GM12878 (cell line): ENCODE data around the gene TROAP. TPM values are rescaled to one million over a fixed set of nuclear protein-coding genes. Genes with fewer than 3 reads are reported as not detected.

ENCODE experiments used
- CREB1 ChIP-seq: IDR thresholded peaks from 2 replicates; pipeline ENCODE4 v1.6.1; 2012; ENCODE audit warnings: low read depth, mild to moderate bottlenecking, inconsistent platforms
- IKZF2 ChIP-seq, 2 experiments: fragments of 450-650 bp; IDR thresholded peaks; 2 replicates each; pipeline ENCODE4 v1.6.1; 2017; ENCODE audit warnings: mild to moderate bottlenecking in 2 of 2, moderate library complexity in 2 of 2
- IRF4 ChIP-seq: IDR thresholded peaks from 2 replicates; pipeline ENCODE4 v1.6.1; 2011; ENCODE audit warnings: low read depth, low read length
- MEF2B ChIP-seq: fragments of 450-650 bp; IDR thresholded peaks from 2 replicates; pipeline ENCODE4 v1.6.1; 2018; ENCODE audit warnings: mild to moderate bottlenecking, moderate library complexity; ENCODE audit not compliant: partially characterized antibody, poor library complexity, severe bottlenecking
- PML ChIP-seq: IDR thresholded peaks from 2 replicates; pipeline ENCODE4 v1.6.1; 2012; ENCODE audit warnings: low read length, inconsistent platforms
- STAT3 ChIP-seq: IDR thresholded peaks from 2 replicates; pipeline ENCODE4 v1.6.1; 2011; ENCODE audit warnings: low read depth, low read length, improper control_type of control experiment
- polyA plus RNA-seq, 11 experiments: library from polyadenylated mRNA; depleted of rRNA in 4 of 11; unstranded in 6 of 11; stranded (reverse) in 5 of 11; fragments of >200 nt; fragmentation: Nextera tagmentation in 4 of 11; fragmentation: Illumina TruSeq in 1 of 11; extraction: Ambion mirVana in 4 of 11; extraction: Trizol in 1 of 11; gene quantifications; 1 replicate in 1 of 11; 2 replicates in 10 of 11; pipeline versions ENCODE4 v1.2.1 to v1.2.3, GENCODE V29; 2011 to 2016; ENCODE audit warnings: inconsistent platforms in 2 of 11, missing spikeins in 2 of 11, low read depth in 1 of 11
- total RNA-seq, 4 experiments: library from RNA; depleted of rRNA in 3 of 4; stranded (reverse); fragments of >200 nt in 3 of 4; fragmentation: Illumina TruSeq in 1 of 4; extraction: Trizol in 1 of 4; gene quantifications; 2 replicates each; pipeline versions ENCODE4 v1.2.1 to v1.2.3, GENCODE V29; 2013 to 2021
- TF ChIP-seq, protein P1 (sequence below), 3 experiments: IDR thresholded peaks in 2 of 3; conservative IDR thresholded peaks in 1 of 3; 2 replicates each; pipeline ENCODE4 v1.5.1; 2011; ENCODE audit warnings: low read depth in 3 of 3, low read length in 3 of 3, mild to moderate bottlenecking in 3 of 3, control low read depth in 2 of 3, moderate library complexity in 2 of 3, inconsistent platforms in 1 of 3, mixed read lengths in 1 of 3; ENCODE audit not compliant: control insufficient read depth in 2 of 3, insufficient read depth in 1 of 3; ENCODE audit errors: extremely low read depth in 1 of 3
- TF ChIP-seq, protein P2 (sequence below): IDR thresholded peaks from 2 replicates; pipeline ENCODE4 v1.6.1; 2012; ENCODE audit warnings: low read depth, low read length, improper control_type of control experiment
- TF ChIP-seq, protein P3 (sequence below): fragments of 150-350 bp; IDR thresholded peaks from 2 replicates; pipeline ENCODE4 v1.6.1; 2016; ENCODE audit warnings: low read depth, low read length
- TF ChIP-seq, protein P4 (sequence below): IDR thresholded peaks from 2 replicates; pipeline ENCODE4 v1.6.1; 2011; ENCODE audit warnings: low read depth, mild to moderate bottlenecking, low read length, moderate library complexity, borderline replicate concordance; ENCODE audit errors: extremely low read depth
- TF ChIP-seq, protein P5 (sequence below): IDR thresholded peaks from 2 replicates; pipeline ENCODE4 v1.6.1; 2012; ENCODE audit warnings: low read length, inconsistent platforms
- TF ChIP-seq, protein P6 (sequence below): IDR thresholded peaks from 2 replicates; pipeline ENCODE4 v1.6.1; 2011; ENCODE audit warnings: mild to moderate bottlenecking, low read depth, low read length, moderate library complexity; ENCODE audit not compliant: insufficient replicate concordance
- TF ChIP-seq, protein P7 (sequence below): fragments of 450-650 bp; IDR thresholded peaks from 2 replicates; pipeline ENCODE4 v1.6.1; 2017; ENCODE audit warnings: antibody characterized with exemption, mild to moderate bottlenecking, moderate library complexity
- TF ChIP-seq, protein P8 (sequence below): fragments of 450-650 bp; IDR thresholded peaks from 2 replicates; pipeline ENCODE4 v1.6.1; 2017; ENCODE audit warnings: low read depth, mild to moderate bottlenecking, moderate library complexity

TROAP gene
- total and polyA plus RNA-seq, 10 of the 15 experiments (the other 5 are each of a cell fraction or from before 2014, with no cell fraction given), result 26.8 to 93.7 (median 52.6) TPM

DNA sequence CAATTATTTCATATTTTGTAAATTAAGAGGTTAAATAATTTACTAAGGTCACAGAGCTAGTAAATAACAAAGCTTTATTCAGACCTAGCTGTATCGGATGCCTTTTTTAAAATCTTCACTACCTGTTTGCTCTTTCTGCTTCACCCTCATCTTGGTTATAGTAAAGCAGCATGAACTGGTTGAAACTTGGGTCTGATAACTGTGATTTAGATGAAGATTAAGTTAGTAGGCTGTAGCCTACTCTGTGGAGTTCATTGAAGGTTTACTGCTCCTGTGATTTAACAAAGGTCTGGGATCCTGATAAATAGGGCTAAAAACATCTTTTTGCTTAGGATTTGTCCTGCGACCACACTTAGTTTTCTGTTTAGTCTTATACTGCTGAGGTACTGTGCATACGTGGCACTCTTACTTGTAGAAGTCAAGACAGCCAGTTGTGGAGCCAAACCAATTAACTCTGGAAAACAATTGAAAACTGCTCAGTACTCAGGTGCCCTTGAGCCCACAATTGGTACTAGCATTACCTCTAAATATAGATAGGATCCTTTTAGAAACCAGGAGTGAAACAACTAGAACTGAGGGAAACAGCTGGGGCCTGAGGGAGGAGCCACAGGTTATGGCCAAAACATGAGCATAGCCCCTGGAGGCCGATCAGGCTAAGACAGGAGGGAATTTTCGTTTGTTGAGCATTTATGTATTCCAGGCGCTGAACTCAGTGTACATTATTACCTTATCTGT, 46.5 kb downstream of the TROAP start (continued):
- TF ChIP-seq, protein P1, sequence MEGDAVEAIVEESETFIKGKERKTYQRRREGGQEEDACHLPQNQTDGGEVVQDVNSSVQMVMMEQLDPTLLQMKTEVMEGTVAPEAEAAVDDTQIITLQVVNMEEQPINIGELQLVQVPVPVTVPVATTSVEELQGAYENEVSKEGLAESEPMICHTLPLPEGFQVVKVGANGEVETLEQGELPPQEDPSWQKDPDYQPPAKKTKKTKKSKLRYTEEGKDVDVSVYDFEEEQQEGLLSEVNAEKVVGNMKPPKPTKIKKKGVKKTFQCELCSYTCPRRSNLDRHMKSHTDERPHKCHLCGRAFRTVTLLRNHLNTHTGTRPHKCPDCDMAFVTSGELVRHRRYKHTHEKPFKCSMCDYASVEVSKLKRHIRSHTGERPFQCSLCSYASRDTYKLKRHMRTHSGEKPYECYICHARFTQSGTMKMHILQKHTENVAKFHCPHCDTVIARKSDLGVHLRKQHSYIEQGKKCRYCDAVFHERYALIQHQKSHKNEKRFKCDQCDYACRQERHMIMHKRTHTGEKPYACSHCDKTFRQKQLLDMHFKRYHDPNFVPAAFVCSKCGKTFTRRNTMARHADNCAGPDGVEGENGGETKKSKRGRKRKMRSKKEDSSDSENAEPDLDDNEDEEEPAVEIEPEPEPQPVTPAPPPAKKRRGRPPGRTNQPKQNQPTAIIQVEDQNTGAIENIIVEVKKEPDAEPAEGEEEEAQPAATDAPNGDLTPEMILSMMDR (IDR thresholded peaks at IDR 0.05 in 2 of 3, conservative IDR thresholded peaks at IDR 0.05 in 1 of 3; ENCODE audit: control insufficient read depth in 2 of 3, extremely low read depth in 1 of 3, insufficient read depth in 1 of 3, low read depth in 3 of 3, low read length in 3 of 3), result peak; percentile 36 to 65 (median 54)
- TF ChIP-seq, protein P2, sequence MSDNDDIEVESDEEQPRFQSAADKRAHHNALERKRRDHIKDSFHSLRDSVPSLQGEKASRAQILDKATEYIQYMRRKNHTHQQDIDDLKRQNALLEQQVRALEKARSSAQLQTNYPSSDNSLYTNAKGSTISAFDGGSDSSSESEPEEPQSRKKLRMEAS, result no peak
- TF ChIP-seq PML (no peak), IRF4 (0 out of 2 replicates have a peak, but pooled peaks have one; percentile 45), MEF2B (peak; percentile 63), IKZF2 (IDR thresholded peaks at IDR 0.05) (peak; percentile 79 to 81), STAT3 (no peak), CREB1 (peak; percentile 12; the same call in 1 of the 2 replicates)
- TF ChIP-seq, protein P3, sequence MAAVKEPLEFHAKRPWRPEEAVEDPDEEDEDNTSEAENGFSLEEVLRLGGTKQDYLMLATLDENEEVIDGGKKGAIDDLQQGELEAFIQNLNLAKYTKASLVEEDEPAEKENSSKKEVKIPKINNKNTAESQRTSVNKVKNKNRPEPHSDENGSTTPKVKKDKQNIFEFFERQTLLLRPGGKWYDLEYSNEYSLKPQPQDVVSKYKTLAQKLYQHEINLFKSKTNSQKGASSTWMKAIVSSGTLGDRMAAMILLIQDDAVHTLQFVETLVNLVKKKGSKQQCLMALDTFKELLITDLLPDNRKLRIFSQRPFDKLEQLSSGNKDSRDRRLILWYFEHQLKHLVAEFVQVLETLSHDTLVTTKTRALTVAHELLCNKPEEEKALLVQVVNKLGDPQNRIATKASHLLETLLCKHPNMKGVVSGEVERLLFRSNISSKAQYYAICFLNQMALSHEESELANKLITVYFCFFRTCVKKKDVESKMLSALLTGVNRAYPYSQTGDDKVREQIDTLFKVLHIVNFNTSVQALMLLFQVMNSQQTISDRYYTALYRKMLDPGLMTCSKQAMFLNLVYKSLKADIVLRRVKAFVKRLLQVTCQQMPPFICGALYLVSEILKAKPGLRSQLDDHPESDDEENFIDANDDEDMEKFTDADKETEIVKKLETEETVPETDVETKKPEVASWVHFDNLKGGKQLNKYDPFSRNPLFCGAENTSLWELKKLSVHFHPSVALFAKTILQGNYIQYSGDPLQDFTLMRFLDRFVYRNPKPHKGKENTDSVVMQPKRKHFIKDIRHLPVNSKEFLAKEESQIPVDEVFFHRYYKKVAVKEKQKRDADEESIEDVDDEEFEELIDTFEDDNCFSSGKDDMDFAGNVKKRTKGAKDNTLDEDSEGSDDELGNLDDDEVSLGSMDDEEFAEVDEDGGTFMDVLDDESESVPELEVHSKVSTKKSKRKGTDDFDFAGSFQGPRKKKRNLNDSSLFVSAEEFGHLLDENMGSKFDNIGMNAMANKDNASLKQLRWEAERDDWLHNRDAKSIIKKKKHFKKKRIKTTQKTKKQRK, result no peak
- TF ChIP-seq, protein P4, sequence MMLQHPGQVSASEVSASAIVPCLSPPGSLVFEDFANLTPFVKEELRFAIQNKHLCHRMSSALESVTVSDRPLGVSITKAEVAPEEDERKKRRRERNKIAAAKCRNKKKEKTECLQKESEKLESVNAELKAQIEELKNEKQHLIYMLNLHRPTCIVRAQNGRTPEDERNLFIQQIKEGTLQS, result no peak
- TF ChIP-seq, protein P5, sequence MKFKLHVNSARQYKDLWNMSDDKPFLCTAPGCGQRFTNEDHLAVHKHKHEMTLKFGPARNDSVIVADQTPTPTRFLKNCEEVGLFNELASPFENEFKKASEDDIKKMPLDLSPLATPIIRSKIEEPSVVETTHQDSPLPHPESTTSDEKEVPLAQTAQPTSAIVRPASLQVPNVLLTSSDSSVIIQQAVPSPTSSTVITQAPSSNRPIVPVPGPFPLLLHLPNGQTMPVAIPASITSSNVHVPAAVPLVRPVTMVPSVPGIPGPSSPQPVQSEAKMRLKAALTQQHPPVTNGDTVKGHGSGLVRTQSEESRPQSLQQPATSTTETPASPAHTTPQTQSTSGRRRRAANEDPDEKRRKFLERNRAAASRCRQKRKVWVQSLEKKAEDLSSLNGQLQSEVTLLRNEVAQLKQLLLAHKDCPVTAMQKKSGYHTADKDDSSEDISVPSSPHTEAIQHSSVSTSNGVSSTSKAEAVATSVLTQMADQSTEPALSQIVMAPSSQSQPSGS, result peak; percentile 46; the same call in 1 of the 2 replicates
- TF ChIP-seq, protein P6, sequence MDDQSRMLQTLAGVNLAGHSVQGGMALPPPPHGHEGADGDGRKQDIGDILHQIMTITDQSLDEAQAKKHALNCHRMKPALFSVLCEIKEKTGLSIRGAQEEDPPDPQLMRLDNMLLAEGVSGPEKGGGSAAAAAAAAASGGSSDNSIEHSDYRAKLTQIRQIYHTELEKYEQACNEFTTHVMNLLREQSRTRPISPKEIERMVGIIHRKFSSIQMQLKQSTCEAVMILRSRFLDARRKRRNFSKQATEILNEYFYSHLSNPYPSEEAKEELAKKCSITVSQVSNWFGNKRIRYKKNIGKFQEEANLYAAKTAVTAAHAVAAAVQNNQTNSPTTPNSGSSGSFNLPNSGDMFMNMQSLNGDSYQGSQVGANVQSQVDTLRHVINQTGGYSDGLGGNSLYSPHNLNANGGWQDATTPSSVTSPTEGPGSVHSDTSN, result peak; percentile 64
- TF ChIP-seq, protein P7, sequence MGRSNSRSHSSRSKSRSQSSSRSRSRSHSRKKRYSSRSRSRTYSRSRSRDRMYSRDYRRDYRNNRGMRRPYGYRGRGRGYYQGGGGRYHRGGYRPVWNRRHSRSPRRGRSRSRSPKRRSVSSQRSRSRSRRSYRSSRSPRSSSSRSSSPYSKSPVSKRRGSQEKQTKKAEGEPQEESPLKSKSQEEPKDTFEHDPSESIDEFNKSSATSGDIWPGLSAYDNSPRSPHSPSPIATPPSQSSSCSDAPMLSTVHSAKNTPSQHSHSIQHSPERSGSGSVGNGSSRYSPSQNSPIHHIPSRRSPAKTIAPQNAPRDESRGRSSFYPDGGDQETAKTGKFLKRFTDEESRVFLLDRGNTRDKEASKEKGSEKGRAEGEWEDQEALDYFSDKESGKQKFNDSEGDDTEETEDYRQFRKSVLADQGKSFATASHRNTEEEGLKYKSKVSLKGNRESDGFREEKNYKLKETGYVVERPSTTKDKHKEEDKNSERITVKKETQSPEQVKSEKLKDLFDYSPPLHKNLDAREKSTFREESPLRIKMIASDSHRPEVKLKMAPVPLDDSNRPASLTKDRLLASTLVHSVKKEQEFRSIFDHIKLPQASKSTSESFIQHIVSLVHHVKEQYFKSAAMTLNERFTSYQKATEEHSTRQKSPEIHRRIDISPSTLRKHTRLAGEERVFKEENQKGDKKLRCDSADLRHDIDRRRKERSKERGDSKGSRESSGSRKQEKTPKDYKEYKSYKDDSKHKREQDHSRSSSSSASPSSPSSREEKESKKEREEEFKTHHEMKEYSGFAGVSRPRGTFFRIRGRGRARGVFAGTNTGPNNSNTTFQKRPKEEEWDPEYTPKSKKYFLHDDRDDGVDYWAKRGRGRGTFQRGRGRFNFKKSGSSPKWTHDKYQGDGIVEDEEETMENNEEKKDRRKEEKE, result no peak
- TF ChIP-seq, protein P8, sequence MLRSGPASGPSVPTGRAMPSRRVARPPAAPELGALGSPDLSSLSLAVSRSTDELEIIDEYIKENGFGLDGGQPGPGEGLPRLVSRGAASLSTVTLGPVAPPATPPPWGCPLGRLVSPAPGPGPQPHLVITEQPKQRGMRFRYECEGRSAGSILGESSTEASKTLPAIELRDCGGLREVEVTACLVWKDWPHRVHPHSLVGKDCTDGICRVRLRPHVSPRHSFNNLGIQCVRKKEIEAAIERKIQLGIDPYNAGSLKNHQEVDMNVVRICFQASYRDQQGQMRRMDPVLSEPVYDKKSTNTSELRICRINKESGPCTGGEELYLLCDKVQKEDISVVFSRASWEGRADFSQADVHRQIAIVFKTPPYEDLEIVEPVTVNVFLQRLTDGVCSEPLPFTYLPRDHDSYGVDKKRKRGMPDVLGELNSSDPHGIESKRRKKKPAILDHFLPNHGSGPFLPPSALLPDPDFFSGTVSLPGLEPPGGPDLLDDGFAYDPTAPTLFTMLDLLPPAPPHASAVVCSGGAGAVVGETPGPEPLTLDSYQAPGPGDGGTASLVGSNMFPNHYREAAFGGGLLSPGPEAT, result peak; percentile 72
